ENCODE data around the gene CLIP4. TPM values are rescaled to one million over a fixed set of nuclear protein-coding genes. Genes with fewer than 3 reads are reported as not detected.
A peak's percentile ranks its signal among the peaks of the same experiment; 100 is the strongest.

Gene CLIP4
- total and polyA plus RNA-seq, 10 donors = 4.1 to 68.8 (median 28.2) TPM

DNA sequence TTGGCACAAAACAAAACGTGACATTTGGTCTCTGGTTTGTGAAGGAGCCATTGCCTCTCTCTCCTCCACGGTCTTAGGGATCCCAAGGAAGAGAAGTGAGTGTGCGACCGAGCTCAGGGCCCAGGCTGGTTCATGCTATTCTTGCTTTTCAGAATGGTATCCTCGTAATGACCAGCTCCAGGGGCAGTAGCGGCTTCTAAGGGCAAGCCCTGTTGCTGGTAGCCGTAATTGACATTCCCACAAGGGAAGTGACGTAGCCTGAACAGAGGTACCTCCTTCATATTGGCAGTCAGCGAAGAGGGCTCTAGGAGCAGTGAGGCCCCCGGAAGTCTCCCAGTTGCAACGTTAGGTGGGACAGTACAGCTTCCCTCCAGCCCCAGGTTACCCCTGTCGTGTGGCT lies 77.9 kb downstream of the CLIP4 start:
- H3K27me3 ChIP-seq (replicated peaks in 1 of 7) = no peaks in the 10 kb centered on the region
- DNase-seq = no peak
- H3K27ac ChIP-seq = no peak overlapping the region
- intact Hi-C loops (cut with DNase I; ENCODE audit: low total_unique reads) = no loop called here
- 86 to 92% (median 90%) methylated on average over 11 to 12 of the region's 12 CpGs for WGBS, 5 donors
- H3K4me3 ChIP-seq = no peak overlapping the region
- peaks cover 0 to 6% (median 0%) of the 10 kb centered on the region in 6 donors for H3K4me1 ChIP-seq
- no peaks in the 10 kb centered on the region for H3K9me3 ChIP-seq
- peaks cover 0 to 9% (median 0%) of the 10 kb centered on the region in 6 donors for H3K36me3 ChIP-seq
- no peak for TF ChIP-seq POLR2A (IDR thresholded peaks at IDR 0.05)
- TF ChIP-seq POLR2AphosphoS5 (IDR thresholded peaks at IDR 0.05) = no peak
- TF ChIP-seq, protein P1, sequence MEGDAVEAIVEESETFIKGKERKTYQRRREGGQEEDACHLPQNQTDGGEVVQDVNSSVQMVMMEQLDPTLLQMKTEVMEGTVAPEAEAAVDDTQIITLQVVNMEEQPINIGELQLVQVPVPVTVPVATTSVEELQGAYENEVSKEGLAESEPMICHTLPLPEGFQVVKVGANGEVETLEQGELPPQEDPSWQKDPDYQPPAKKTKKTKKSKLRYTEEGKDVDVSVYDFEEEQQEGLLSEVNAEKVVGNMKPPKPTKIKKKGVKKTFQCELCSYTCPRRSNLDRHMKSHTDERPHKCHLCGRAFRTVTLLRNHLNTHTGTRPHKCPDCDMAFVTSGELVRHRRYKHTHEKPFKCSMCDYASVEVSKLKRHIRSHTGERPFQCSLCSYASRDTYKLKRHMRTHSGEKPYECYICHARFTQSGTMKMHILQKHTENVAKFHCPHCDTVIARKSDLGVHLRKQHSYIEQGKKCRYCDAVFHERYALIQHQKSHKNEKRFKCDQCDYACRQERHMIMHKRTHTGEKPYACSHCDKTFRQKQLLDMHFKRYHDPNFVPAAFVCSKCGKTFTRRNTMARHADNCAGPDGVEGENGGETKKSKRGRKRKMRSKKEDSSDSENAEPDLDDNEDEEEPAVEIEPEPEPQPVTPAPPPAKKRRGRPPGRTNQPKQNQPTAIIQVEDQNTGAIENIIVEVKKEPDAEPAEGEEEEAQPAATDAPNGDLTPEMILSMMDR (IDR thresholded peaks at IDR 0.05 in 8 of 11, conservative IDR thresholded peaks at IDR 0.05 in 3 of 11) = no peak

- DNase-seq = no peak
- Histone ChIP-seq H3K4me1 (peaks cover 0 to 6% (median 0%) of the 10 kb centered on the region in 6 donors), H3K36me3 (peaks cover 0 to 6% (median 0%) of the 10 kb centered on the region in 6 donors), H3K4me3 (no peak overlapping the region), H3K27me3 (replicated peaks in 1 of 7) (no peaks in the 10 kb centered on the region), H3K9me3 (no peaks in the 10 kb centered on the region), H3K27ac (no peak overlapping the region)
- 75 to 91% (median 80%) methylated on average over 7 of the region's 7 CpGs for WGBS, 5 donors
- peak in 1 of 3 donors; percentile 18 for TF ChIP-seq POLR2AphosphoS5 (IDR thresholded peaks at IDR 0.05)
- TF ChIP-seq POLR2A (IDR thresholded peaks at IDR 0.05) = no peak
- TF ChIP-seq, protein P1 (IDR thresholded peaks at IDR 0.05 in 8 of 11, conservative IDR thresholded peaks at IDR 0.05 in 3 of 11) = no peak
- intact Hi-C loops (cut with DNase I; ENCODE audit: low total_unique reads) = no loop called here
Observed at GRCh38 chr2:29193681-29194080, 78.5 kb downstream of the CLIP4 start.

DNA sequence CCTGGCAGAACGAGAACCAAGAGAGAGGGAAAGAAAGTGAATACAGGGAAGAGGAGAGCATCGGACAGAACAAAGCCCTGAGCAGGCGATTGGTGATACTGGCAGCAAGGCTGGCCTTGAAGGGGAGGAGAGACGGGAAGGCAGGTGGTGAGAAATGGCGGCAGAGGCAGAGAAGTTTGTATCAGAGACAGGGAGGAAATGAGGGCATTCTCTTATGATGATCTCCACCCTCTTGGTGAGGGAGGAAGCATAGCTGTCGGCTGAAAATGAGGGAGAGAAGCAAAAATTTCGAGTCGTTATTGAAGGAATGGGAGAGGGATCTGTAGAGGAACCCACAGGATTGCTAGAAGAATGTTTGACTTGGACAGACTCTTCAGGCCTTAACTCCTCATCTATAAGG lies 80.6 kb downstream of the CLIP4 start:
- no peaks in the 10 kb centered on the region for H3K27me3 ChIP-seq (replicated peaks in 1 of 7)
- no peak for DNase-seq
- peaks cover 0 to 6% (median 0%) of the 10 kb centered on the region in 6 donors for H3K36me3 ChIP-seq
- peaks cover 0 to 6% (median 0%) of the 10 kb centered on the region in 6 donors for H3K4me1 ChIP-seq
- no peak overlapping the region for H3K4me3 ChIP-seq
- no peaks in the 10 kb centered on the region for H3K9me3 ChIP-seq
- 81 to 89% (median 83%) methylated on average over 8 of the region's 8 CpGs for WGBS, 5 donors
- TF ChIP-seq, protein P1 (IDR thresholded peaks at IDR 0.05 in 8 of 11, conservative IDR thresholded peaks at IDR 0.05 in 3 of 11) = no peak
- intact Hi-C loops (cut with DNase I; ENCODE audit: low total_unique reads) = loop anchor here (2.0 to 5.0 kb wide), 2 partner anchors 237 to 373 kb away; no protein-coding TSS in a partner anchor
- no peak overlapping the region for H3K27ac ChIP-seq

- H3K9me3 ChIP-seq = no peaks in the 10 kb centered on the region
- H3K27me3 ChIP-seq (replicated peaks in 1 of 7) = no peaks in the 10 kb centered on the region
- intact Hi-C loops (cut with DNase I; ENCODE audit: low total_unique reads) = loop anchor here (2.0 to 5.0 kb wide), 2 partner anchors 238 to 375 kb away; no protein-coding TSS in a partner anchor
- TF ChIP-seq, protein P1 (IDR thresholded peaks at IDR 0.05 in 8 of 11, conservative IDR thresholded peaks at IDR 0.05 in 3 of 11) = peak; percentile 52 to 82 (median 70)
- TF ChIP-seq POLR2AphosphoS5 (IDR thresholded peaks at IDR 0.05) = peak in 1 of 3 donors; percentile 46
- no peak for TF ChIP-seq POLR2A (IDR thresholded peaks at IDR 0.05)
- no peak overlapping the region for H3K4me3 ChIP-seq
- H3K36me3 ChIP-seq = peaks cover 0 to 6% (median 0%) of the 10 kb centered on the region in 6 donors
- H3K27ac ChIP-seq = no peak overlapping the region
- peak; percentile 85 for DNase-seq
- peaks cover 0 to 6% (median 0%) of the 10 kb centered on the region in 6 donors for H3K4me1 ChIP-seq
- WGBS, 5 donors = 34 to 36% (median 35%) methylated on average over 14 of the region's 14 CpGs
Observed at GRCh38 chr2:29196792-29197788, 81.9 kb downstream of the CLIP4 start.
